Femur (tissue), 1 donor: ENCODE data around the gene TP53.
"Not testable (repeated sequence)": the region's sequence is repeated elsewhere in the genome, so short reads cannot be mapped to it uniquely, and the experiment has no call there.

Experiments used
- DNase-seq: peaks from one replicate; pipeline ENCODE4 v3.0.0-alpha.2; 2017

TP53 gene

GRCh38 chr17:7629939-7630571 lies 57.2 kb downstream of the TP53 start, which contains the start of gene SHBG:
TSS of gene SHBG (plus strand) at chr17:7630135. CDS start at chr17:7630173, 38 bp downstream.
- no peak for DNase-seq

GRCh38 chr17:7627250-7628121 lies 59.8 kb downstream of the TP53 start, which contains the start of gene SAT2:
TSS of gene SAT2 (minus strand) at chr17:7627821. CDS start at chr17:7627635, 186 bp downstream.
- peak; percentile 97 for DNase-seq

GRCh38 chr17:7626956-7627249 lies 60.4 kb downstream of the TP53 start:
- DNase-seq: no peak

- DNase-seq: peak; percentile 41
Measured at GRCh38 chr17:7626307-7626706, 61.0 kb downstream of the TP53 start.

- DNase-seq: not testable (repeated sequence)
Measured at GRCh38 chr17:7625749-7626148, 61.5 kb downstream of the TP53 start.

- no peak for DNase-seq
Measured at GRCh38 chr17:7623661-7624060, 63.6 kb downstream of the TP53 start.

- no peak for DNase-seq
Measured at GRCh38 chr17:7620835-7621234, 66.5 kb downstream of the TP53 start.

- no peak for DNase-seq
Measured at GRCh38 chr17:7618608-7619007, 68.7 kb downstream of the TP53 start.
